Right atrium auricular region (tissue), 2 donors: Measurements from ENCODE around the gene PTGR3. TPM values are rescaled to one million over a fixed set of nuclear protein-coding genes. Genes with fewer than 3 reads are reported as not detected.

Experiments used
- DNase-seq: peaks from one replicate; pipeline ENCODE4 v3.0.0-alpha.2; 2019; ENCODE audit warnings: low spot score
- H3K27ac ChIP-seq, 2 donors: fragments of 200-600 bp; sonication (generic); 1 replicate in 1 of 2; 2 replicates in 1 of 2; pipeline ENCODE4 v1.5.1; 2016 to 2019
- H3K27me3 ChIP-seq, 2 donors: fragments of 200-600 bp; sonication (generic); one replicate each; pipeline versions ENCODE4 v1.5.1 to v1.6.0; 2017 to 2019
- H3K36me3 ChIP-seq: fragments of 200-600 bp; sonication (generic); one replicate; pipeline ENCODE4 v1.5.1; 2016
- H3K4me1 ChIP-seq, 2 donors: fragments of 200-600 bp; sonication (generic); one replicate each; pipeline versions ENCODE4 v1.5.1 to v1.6.0; 2017 to 2019
- H3K4me3 ChIP-seq, 2 donors: fragments of 200-600 bp; sonication (generic); 1 replicate in 1 of 2; 2 replicates in 1 of 2; pipeline ENCODE4 v1.5.1; 2017 to 2019; ENCODE audit warnings: mild to moderate bottlenecking in 1 of 2, moderate library complexity in 1 of 2
- H3K9me3 ChIP-seq, 2 donors: fragments of 200-600 bp; sonication (generic); one replicate each; pipeline ENCODE4 v1.5.1; 2019
- CTCF ChIP-seq, 2 donors: fragments of 200-600 bp; sonication (generic); IDR thresholded peaks; one replicate each; pipeline ENCODE4 v1.5.1; 2019; ENCODE audit warnings: antibody characterized with exemption in 2 of 2
- total RNA-seq, 2 donors: library from RNA; depleted of rRNA; stranded (reverse); fragments of >200 nt; gene quantifications; one replicate each; pipeline ENCODE4 v1.1.0, GENCODE V29; 2016

Gene PTGR3
- total RNA-seq, 2 donors from 2014 or later = 16.7 to 33.9 TPM

- H3K9me3 ChIP-seq = no peaks in the 10 kb centered on the region
- H3K4me3 ChIP-seq = no peak overlapping the region
- no peaks in the 10 kb centered on the region for H3K27me3 ChIP-seq
- no peak for TF ChIP-seq CTCF (IDR thresholded peaks at IDR 0.05)
- DNase-seq = peak; percentile 56
- H3K4me1 ChIP-seq = peaks cover 0 to 7% of the 10 kb centered on the region in 2 donors
- H3K36me3 ChIP-seq = no peaks in the 10 kb centered on the region
- no peak overlapping the region for H3K27ac ChIP-seq
Observed at GRCh38 chr18:75172299-75173124, 36.4 kb downstream of the PTGR3 start.

- Histone ChIP-seq H3K9me3 (no peaks in the 10 kb centered on the region), H3K27ac (peak overlapping the region; percentile 29 to 42), H3K4me3 (no peak overlapping the region), H3K4me1 (peaks cover 0 to 7% of the 10 kb centered on the region in 2 donors), H3K27me3 (no peaks in the 10 kb centered on the region), H3K36me3 (no peaks in the 10 kb centered on the region)
- TF ChIP-seq CTCF (IDR thresholded peaks at IDR 0.05) = no peak
- DNase-seq = peak; percentile 43
Observed at GRCh38 chr18:75170916-75171315, 38.0 kb downstream of the PTGR3 start.

- peak; percentile 56 for DNase-seq
- Histone ChIP-seq H3K27me3 (no peaks in the 10 kb centered on the region), H3K36me3 (no peaks in the 10 kb centered on the region), H3K4me3 (no peak overlapping the region), H3K9me3 (no peaks in the 10 kb centered on the region), H3K27ac (peak overlapping the region; percentile 32 to 91), H3K4me1 (peaks cover 0 to 7% of the 10 kb centered on the region in 2 donors)
- peak in 1 of 2 donors; percentile 39 for TF ChIP-seq CTCF (IDR thresholded peaks at IDR 0.05)
Observed at GRCh38 chr18:75170022-75170789, 38.7 kb downstream of the PTGR3 start.

GRCh38 chr18:75169411-75169810 is 39.5 kb downstream of the PTGR3 start:
- Histone ChIP-seq H3K27ac (peak overlapping the region; percentile 5 to 91), H3K9me3 (no peaks in the 10 kb centered on the region), H3K27me3 (no peaks in the 10 kb centered on the region), H3K36me3 (no peaks in the 10 kb centered on the region), H3K4me1 (peaks cover 0 to 7% of the 10 kb centered on the region in 2 donors), H3K4me3 (no peak overlapping the region)
- no peak for TF ChIP-seq CTCF (IDR thresholded peaks at IDR 0.05)
- DNase-seq = peak; percentile 23

- Histone ChIP-seq H3K36me3 (no peaks in the 10 kb centered on the region), H3K27ac (peak overlapping the region; percentile 40 to 91), H3K4me1 (peaks cover 0 to 7% of the 10 kb centered on the region in 2 donors), H3K9me3 (no peaks in the 10 kb centered on the region), H3K4me3 (peak overlapping the region in 1 of 2 donors; percentile 24), H3K27me3 (no peaks in the 10 kb centered on the region)
- TF ChIP-seq CTCF (IDR thresholded peaks at IDR 0.05) = no peak
- DNase-seq = peak; percentile 47
Observed at GRCh38 chr18:75168619-75169018, 40.3 kb downstream of the PTGR3 start.
